Neural crest cell (in vitro differentiated cells): ENCODE measurements around the gene ATG7. TPM values are rescaled to one million over a fixed set of nuclear protein-coding genes. Genes with fewer than 3 reads are reported as not detected.
A peak's percentile ranks its signal among the peaks of the same experiment; 100 is the strongest.

Source experiments
- DNase-seq: peaks from one replicate; pipeline ENCODE4 v3.0.0; 2021; ENCODE audit warnings: low read depth, mixed read lengths, low spot score
- H3K27ac Mint-ChIP-seq: one replicate; pipeline ENCODE4 v1.8.0; 2021; ENCODE audit warnings: mild to moderate bottlenecking, mixed read lengths; ENCODE audit not compliant: unreplicated experiment
- H3K27me3 Mint-ChIP-seq: 2 replicates; pipeline ENCODE4 v1.8.0; 2021; ENCODE audit warnings: low read depth, mild to moderate bottlenecking, mixed read lengths
- H3K36me3 Mint-ChIP-seq: 2 replicates; pipeline ENCODE4 v1.8.0; 2021; ENCODE audit warnings: low read depth, mild to moderate bottlenecking, mixed read lengths
- H3K4me1 Mint-ChIP-seq: 2 replicates; pipeline ENCODE4 v1.8.0; 2021; ENCODE audit warnings: mixed read lengths
- H3K4me3 Mint-ChIP-seq: one replicate; pipeline ENCODE4 v1.8.0; 2021; ENCODE audit warnings: mild to moderate bottlenecking, mixed read lengths
- H3K9me3 Mint-ChIP-seq: 2 replicates; pipeline ENCODE4 v1.8.0; 2021; ENCODE audit warnings: mixed read lengths
- total RNA-seq: library from RNA; stranded (reverse); gene quantifications from 2 replicates; pipeline ENCODE4 v1.2.1, GENCODE V29; 2021
- TF ChIP-seq, protein P1 (sequence below): fragments of 200-600 bp; sonication (generic); conservative IDR thresholded peaks from 2 replicates; pipeline ENCODE4 v1.5.0; 2021; ENCODE audit warnings: antibody characterized with exemption, mild to moderate bottlenecking

ATG7 gene
- total RNA-seq, 1 donor from 2014 or later = 29.6 TPM

- H3K9me3 Mint-ChIP-seq = no peaks in the 10 kb centered on the region
- no peaks in the 10 kb centered on the region for H3K27me3 Mint-ChIP-seq
- no peak overlapping the region for H3K27ac Mint-ChIP-seq
- peaks cover 46% of the 10 kb centered on the region for H3K4me1 Mint-ChIP-seq
- TF ChIP-seq, protein P1, sequence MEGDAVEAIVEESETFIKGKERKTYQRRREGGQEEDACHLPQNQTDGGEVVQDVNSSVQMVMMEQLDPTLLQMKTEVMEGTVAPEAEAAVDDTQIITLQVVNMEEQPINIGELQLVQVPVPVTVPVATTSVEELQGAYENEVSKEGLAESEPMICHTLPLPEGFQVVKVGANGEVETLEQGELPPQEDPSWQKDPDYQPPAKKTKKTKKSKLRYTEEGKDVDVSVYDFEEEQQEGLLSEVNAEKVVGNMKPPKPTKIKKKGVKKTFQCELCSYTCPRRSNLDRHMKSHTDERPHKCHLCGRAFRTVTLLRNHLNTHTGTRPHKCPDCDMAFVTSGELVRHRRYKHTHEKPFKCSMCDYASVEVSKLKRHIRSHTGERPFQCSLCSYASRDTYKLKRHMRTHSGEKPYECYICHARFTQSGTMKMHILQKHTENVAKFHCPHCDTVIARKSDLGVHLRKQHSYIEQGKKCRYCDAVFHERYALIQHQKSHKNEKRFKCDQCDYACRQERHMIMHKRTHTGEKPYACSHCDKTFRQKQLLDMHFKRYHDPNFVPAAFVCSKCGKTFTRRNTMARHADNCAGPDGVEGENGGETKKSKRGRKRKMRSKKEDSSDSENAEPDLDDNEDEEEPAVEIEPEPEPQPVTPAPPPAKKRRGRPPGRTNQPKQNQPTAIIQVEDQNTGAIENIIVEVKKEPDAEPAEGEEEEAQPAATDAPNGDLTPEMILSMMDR = no peak
- DNase-seq = no peak
- no peak overlapping the region for H3K4me3 Mint-ChIP-seq
- H3K36me3 Mint-ChIP-seq = peaks cover 13% of the 10 kb centered on the region
Measured at GRCh38 chr3:11574981-11575669, 302.9 kb downstream of the ATG7 start.

- no peak overlapping the region for H3K4me3 Mint-ChIP-seq
- H3K9me3 Mint-ChIP-seq = no peaks in the 10 kb centered on the region
- H3K4me1 Mint-ChIP-seq = peaks cover 45% of the 10 kb centered on the region
- no peak overlapping the region for H3K27ac Mint-ChIP-seq
- TF ChIP-seq, protein P1 = no peak
- H3K36me3 Mint-ChIP-seq = peaks cover 17% of the 10 kb centered on the region
- DNase-seq = no peak
- H3K27me3 Mint-ChIP-seq = no peaks in the 10 kb centered on the region
Measured at GRCh38 chr3:11575677-11576076, 303.5 kb downstream of the ATG7 start.

- no peaks in the 10 kb centered on the region for H3K27me3 Mint-ChIP-seq
- no peaks in the 10 kb centered on the region for H3K9me3 Mint-ChIP-seq
- H3K4me3 Mint-ChIP-seq = no peak overlapping the region
- no peak for DNase-seq
- TF ChIP-seq, protein P1 = no peak
- peaks cover 17% of the 10 kb centered on the region for H3K36me3 Mint-ChIP-seq
- peak overlapping the region; percentile 43 for H3K27ac Mint-ChIP-seq
- H3K4me1 Mint-ChIP-seq = peaks cover 48% of the 10 kb centered on the region
Measured at GRCh38 chr3:11576453-11576852, 304.3 kb downstream of the ATG7 start.

DNA sequence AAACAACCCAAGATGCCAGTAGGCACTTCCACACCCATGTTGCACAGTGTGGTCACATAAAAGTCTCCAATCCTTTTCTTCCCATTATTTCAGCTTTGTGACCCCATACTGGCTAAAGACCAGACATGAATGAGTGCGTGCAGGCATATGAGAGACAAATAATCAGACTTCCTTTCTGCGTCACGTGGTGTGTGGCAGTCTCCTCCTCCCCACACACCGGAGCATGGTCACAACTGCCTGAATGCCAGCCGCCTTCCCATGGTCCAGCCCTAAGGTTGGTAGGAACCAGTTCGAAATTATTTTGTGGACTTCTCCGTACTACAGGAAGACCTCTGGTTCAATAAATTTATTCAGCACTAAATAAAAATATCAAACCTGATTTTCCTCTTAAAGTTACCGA lies 306.0 kb downstream of the ATG7 start:
- no peak for DNase-seq
- Mint-ChIP-seq H3K27me3 (no peaks in the 10 kb centered on the region), H3K27ac (peak overlapping the region; percentile 73), H3K36me3 (peaks cover 17% of the 10 kb centered on the region), H3K4me3 (peak overlapping the region; percentile 1), H3K4me1 (peaks cover 62% of the 10 kb centered on the region), H3K9me3 (no peaks in the 10 kb centered on the region)
- TF ChIP-seq, protein P1 = no peak

GRCh38 chr3:11580645-11581044 lies 308.4 kb downstream of the ATG7 start:
- Mint-ChIP-seq H3K9me3 (no peaks in the 10 kb centered on the region), H3K4me1 (peaks cover 80% of the 10 kb centered on the region), H3K4me3 (no peak overlapping the region), H3K27me3 (no peaks in the 10 kb centered on the region), H3K36me3 (peaks cover 12% of the 10 kb centered on the region), H3K27ac (no peak overlapping the region)
- DNase-seq = no peak
- TF ChIP-seq, protein P1 = no peak
